HCT116 (cell line): Measurements from ENCODE around the gene FTCD.

Experiments
- EZH2phosphoT487 ChIP-seq: fragments of 200-600 bp; IDR thresholded peaks from 2 replicates; pipeline ENCODE4 v1.6.1; 2018; ENCODE audit warnings: antibody characterized with exemption, borderline replicate concordance
- JUND ChIP-seq: IDR thresholded peaks from 2 replicates; pipeline ENCODE4 v1.6.1; 2012
- POLR2A ChIP-seq: IDR thresholded peaks from 2 replicates; pipeline ENCODE4 v1.7.0; 2011; ENCODE audit warnings: borderline replicate concordance; ENCODE audit not compliant: insufficient read depth, insufficient read length; ENCODE audit errors: extremely low read depth
- SRF ChIP-seq: IDR thresholded peaks from 2 replicates; pipeline ENCODE4 v1.6.1; 2012; ENCODE audit warnings: low read depth
- TF ChIP-seq, protein P1 (sequence below), 3 experiments: fragments of 200-600 bp in 1 of 3; sonication (generic) in 1 of 3; IDR thresholded peaks in 2 of 3; conservative IDR thresholded peaks in 1 of 3; 2 replicates each; pipeline ENCODE4 v1.5.1; 2012 to 2017; ENCODE audit warnings: low read depth in 2 of 3, low read length in 2 of 3, antibody characterized with exemption in 1 of 3, borderline replicate concordance in 1 of 3, control low read depth in 1 of 3, mild to moderate bottlenecking in 1 of 3, mixed read lengths in 1 of 3, mixed run types in 1 of 3, moderate library complexity in 1 of 3; ENCODE audit not compliant: insufficient read depth in 1 of 3

GRCh38 chr21:46100020-46100419 is 55.4 kb downstream of the FTCD start:
- TF ChIP-seq SRF (no peak), EZH2phosphoT487 (no peak), JUND (no peak), POLR2A (no peak)
- TF ChIP-seq, protein P1, sequence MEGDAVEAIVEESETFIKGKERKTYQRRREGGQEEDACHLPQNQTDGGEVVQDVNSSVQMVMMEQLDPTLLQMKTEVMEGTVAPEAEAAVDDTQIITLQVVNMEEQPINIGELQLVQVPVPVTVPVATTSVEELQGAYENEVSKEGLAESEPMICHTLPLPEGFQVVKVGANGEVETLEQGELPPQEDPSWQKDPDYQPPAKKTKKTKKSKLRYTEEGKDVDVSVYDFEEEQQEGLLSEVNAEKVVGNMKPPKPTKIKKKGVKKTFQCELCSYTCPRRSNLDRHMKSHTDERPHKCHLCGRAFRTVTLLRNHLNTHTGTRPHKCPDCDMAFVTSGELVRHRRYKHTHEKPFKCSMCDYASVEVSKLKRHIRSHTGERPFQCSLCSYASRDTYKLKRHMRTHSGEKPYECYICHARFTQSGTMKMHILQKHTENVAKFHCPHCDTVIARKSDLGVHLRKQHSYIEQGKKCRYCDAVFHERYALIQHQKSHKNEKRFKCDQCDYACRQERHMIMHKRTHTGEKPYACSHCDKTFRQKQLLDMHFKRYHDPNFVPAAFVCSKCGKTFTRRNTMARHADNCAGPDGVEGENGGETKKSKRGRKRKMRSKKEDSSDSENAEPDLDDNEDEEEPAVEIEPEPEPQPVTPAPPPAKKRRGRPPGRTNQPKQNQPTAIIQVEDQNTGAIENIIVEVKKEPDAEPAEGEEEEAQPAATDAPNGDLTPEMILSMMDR (IDR thresholded peaks at IDR 0.05 in 2 of 3, conservative IDR thresholded peaks at IDR 0.05 in 1 of 3; ENCODE audit: borderline replicate concordance in 1 of 3, insufficient read depth in 1 of 3, low read depth in 2 of 3, low read length in 2 of 3) = no peak
